Transverse colon (tissue), 1 donor: ENCODE data around the gene TRIM37.

ENCODE experiments used
- EP300 ChIP-seq: sonication (generic); formaldehyde crosslinking; IDR thresholded peaks from one replicate; pipeline ENCODE4 v1.6.1; 2017; ENCODE audit warnings: antibody characterized with exemption, low read depth
- POLR2A ChIP-seq: fragments of 450-650 bp; IDR thresholded peaks from one replicate; pipeline ENCODE4 v1.6.1; 2016; ENCODE audit warnings: antibody characterized with exemption, mild to moderate bottlenecking, moderate library complexity

DNA sequence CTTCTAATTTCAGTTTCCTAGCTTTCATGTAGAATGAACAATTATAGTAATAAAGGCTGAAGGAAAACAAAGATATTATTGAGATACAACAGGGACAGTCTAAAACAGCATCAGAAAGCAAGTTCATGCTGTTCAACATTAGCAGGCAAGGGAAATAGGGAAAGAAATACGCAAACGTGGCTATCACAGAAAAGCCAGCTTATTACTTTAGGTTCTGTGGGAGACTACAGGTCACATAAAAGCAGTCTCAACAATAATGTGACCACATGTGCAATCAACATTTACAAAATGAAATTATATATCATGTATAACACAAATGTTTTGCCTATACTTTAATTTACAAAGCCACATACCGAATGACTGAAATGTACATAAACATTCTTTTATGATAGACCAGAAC, 4.9 kb upstream of the TRIM37 start:
- TF ChIP-seq POLR2A (no peak), EP300 (no peak)
